Measurements from ENCODE around the gene XRRA1.

DNA sequence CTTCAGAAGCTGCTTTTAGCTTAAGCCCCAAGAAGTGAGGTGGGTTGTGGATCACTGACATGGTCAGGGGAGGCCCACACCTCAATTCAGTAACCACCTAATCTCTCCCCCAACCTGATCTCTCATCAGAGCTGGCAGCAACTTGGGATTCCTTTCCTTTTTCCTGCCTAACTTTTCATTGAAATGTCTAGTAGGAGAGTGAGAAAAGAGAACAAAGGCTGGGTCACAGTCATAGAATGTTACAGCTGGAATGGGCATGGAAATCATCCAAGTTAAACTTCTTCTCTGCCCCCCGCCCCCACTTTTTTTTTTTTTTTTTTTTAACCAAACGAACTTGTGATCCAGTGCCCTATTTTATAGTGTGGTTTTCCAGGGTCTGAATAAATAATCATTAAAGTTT lies 108.4 kb downstream of the XRRA1 start:
- TF ChIP-seq ZC3H10 (CRISPR knock-in tag; IDR thresholded peaks at IDR 0.05): no peak
- no peak for TF ChIP-seq ARNTL (CRISPR knock-in tag; IDR thresholded peaks at IDR 0.05; ENCODE audit: borderline replicate concordance, low read depth)
- TF ChIP-seq RARB (CRISPR knock-in tag; IDR thresholded peaks at IDR 0.05): no peak
- TF ChIP-seq, protein P1, sequence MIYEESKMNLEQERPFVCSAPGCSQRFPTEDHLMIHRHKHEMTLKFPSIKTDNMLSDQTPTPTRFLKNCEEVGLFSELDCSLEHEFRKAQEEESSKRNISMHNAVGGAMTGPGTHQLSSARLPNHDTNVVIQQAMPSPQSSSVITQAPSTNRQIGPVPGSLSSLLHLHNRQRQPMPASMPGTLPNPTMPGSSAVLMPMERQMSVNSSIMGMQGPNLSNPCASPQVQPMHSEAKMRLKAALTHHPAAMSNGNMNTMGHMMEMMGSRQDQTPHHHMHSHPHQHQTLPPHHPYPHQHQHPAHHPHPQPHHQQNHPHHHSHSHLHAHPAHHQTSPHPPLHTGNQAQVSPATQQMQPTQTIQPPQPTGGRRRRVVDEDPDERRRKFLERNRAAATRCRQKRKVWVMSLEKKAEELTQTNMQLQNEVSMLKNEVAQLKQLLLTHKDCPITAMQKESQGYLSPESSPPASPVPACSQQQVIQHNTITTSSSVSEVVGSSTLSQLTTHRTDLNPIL (CRISPR knock-in tag; IDR thresholded peaks at IDR 0.05; ENCODE audit: low read depth): no peak
- no peak for TF ChIP-seq ZNF8 (CRISPR knock-in tag; IDR thresholded peaks at IDR 0.05)
- no peak for TF ChIP-seq PPARA (CRISPR knock-in tag; IDR thresholded peaks at IDR 0.05; ENCODE audit: borderline replicate concordance)
- TF ChIP-seq ZNF565 (CRISPR knock-in tag; conservative IDR thresholded peaks at IDR 0.05; ENCODE audit: low read depth): no peak
- TF ChIP-seq, protein P2, sequence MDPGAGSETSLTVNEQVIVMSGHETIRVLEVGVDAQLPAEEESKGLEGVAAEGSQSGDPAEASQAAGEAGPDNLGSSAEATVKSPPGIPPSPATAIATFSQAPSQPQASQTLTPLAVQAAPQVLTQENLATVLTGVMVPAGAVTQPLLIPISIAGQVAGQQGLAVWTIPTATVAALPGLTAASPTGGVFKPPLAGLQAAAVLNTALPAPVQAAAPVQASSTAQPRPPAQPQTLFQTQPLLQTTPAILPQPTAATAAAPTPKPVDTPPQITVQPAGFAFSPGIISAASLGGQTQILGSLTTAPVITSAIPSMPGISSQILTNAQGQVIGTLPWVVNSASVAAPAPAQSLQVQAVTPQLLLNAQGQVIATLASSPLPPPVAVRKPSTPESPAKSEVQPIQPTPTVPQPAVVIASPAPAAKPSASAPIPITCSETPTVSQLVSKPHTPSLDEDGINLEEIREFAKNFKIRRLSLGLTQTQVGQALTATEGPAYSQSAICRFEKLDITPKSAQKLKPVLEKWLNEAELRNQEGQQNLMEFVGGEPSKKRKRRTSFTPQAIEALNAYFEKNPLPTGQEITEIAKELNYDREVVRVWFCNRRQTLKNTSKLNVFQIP (CRISPR knock-in tag; IDR thresholded peaks at IDR 0.05; ENCODE audit: borderline replicate concordance, low read depth): no peak
- no peak for TF ChIP-seq ZFP30 (CRISPR knock-in tag; IDR thresholded peaks at IDR 0.05)
- no peak for TF ChIP-seq SNAI2 (CRISPR knock-in tag; IDR thresholded peaks at IDR 0.05)
- TF ChIP-seq, protein P3, sequence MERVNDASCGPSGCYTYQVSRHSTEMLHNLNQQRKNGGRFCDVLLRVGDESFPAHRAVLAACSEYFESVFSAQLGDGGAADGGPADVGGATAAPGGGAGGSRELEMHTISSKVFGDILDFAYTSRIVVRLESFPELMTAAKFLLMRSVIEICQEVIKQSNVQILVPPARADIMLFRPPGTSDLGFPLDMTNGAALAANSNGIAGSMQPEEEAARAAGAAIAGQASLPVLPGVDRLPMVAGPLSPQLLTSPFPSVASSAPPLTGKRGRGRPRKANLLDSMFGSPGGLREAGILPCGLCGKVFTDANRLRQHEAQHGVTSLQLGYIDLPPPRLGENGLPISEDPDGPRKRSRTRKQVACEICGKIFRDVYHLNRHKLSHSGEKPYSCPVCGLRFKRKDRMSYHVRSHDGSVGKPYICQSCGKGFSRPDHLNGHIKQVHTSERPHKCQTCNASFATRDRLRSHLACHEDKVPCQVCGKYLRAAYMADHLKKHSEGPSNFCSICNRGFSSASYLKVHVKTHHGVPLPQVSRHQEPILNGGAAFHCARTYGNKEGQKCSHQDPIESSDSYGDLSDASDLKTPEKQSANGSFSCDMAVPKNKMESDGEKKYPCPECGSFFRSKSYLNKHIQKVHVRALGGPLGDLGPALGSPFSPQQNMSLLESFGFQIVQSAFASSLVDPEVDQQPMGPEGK (CRISPR knock-in tag; IDR thresholded peaks at IDR 0.05; ENCODE audit: borderline replicate concordance): no peak
- TF ChIP-seq GLIS3 (CRISPR knock-in tag; IDR thresholded peaks at IDR 0.05): no peak
- TF ChIP-seq, protein P4, sequence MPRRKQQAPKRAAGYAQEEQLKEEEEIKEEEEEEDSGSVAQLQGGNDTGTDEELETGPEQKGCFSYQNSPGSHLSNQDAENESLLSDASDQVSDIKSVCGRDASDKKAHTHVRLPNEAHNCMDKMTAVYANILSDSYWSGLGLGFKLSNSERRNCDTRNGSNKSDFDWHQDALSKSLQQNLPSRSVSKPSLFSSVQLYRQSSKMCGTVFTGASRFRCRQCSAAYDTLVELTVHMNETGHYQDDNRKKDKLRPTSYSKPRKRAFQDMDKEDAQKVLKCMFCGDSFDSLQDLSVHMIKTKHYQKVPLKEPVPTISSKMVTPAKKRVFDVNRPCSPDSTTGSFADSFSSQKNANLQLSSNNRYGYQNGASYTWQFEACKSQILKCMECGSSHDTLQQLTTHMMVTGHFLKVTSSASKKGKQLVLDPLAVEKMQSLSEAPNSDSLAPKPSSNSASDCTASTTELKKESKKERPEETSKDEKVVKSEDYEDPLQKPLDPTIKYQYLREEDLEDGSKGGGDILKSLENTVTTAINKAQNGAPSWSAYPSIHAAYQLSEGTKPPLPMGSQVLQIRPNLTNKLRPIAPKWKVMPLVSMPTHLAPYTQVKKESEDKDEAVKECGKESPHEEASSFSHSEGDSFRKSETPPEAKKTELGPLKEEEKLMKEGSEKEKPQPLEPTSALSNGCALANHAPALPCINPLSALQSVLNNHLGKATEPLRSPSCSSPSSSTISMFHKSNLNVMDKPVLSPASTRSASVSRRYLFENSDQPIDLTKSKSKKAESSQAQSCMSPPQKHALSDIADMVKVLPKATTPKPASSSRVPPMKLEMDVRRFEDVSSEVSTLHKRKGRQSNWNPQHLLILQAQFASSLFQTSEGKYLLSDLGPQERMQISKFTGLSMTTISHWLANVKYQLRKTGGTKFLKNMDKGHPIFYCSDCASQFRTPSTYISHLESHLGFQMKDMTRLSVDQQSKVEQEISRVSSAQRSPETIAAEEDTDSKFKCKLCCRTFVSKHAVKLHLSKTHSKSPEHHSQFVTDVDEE (CRISPR knock-in tag; IDR thresholded peaks at IDR 0.05): no peak
- no peak for TF ChIP-seq ZFP3 (CRISPR knock-in tag; IDR thresholded peaks at IDR 0.05)

Data from SK-N-SH treated with all-trans-retinoic acid at 6 μM for 48 hours (cell line).